ENCODE measurements around the gene PACRGL. TPM values are rescaled to one million over a fixed set of nuclear protein-coding genes. Genes with fewer than 3 reads are reported as not detected.
"Not testable (repeated sequence)": the region's sequence is repeated elsewhere in the genome, so short reads cannot be mapped to it uniquely, and the experiment has no call there.

The PACRGL gene
- total and polyA plus RNA-seq, 10 of the 15 experiments (the other 5 are each of a cell fraction or from before 2014, with no cell fraction given) = 1.7 to 17.2 (median 7.3) TPM

GRCh38 chr4:20735931-20736330 lies 35.7 kb downstream of the PACRGL start (continued):
- TF ChIP-seq IKZF1 (conservative IDR thresholded peaks at IDR 0.05) = no peak
- TF ChIP-seq EGR1 (IDR thresholded peaks at IDR 0.05; ENCODE audit: borderline replicate concordance in 1 of 2, low read depth in 2 of 2, low read length in 2 of 2) = no peak
- TF ChIP-seq EZH2 (IDR thresholded peaks at IDR 0.05; ENCODE audit: borderline replicate concordance, control insufficient read depth, low read depth, low read length) = no peak
- TF ChIP-seq NFIC (IDR thresholded peaks at IDR 0.05; ENCODE audit: low read depth, low read length) = no peak
- no peak for TF ChIP-seq SIN3A (IDR thresholded peaks at IDR 0.05; ENCODE audit: low read depth, low read length)
- no peak for TF ChIP-seq BCL3 (IDR thresholded peaks at IDR 0.05; ENCODE audit: borderline replicate concordance, insufficient read depth, low read depth, low read length, poor library complexity, severe bottlenecking)
- TF ChIP-seq ZNF217 (IDR thresholded peaks at IDR 0.05) = no peak
- no peak for TF ChIP-seq PAX8 (IDR thresholded peaks at IDR 0.05)
- TF ChIP-seq RAD51 (IDR thresholded peaks at IDR 0.05) = no peak

GRCh38 chr4:20746000-20746399 lies 45.7 kb downstream of the PACRGL start:
- intact Hi-C loops (cut with micrococcal nuclease; ENCODE audit: unreplicated experiment); BruUV-seq (replicated peaks): not testable (repeated sequence)

More at GRCh38 chr4:20746000-20746399, 45.7 kb downstream of the PACRGL start:
- H3K4me3 ChIP-seq; H4K20me1 ChIP-seq (ENCODE audit: control insufficient read depth, insufficient read depth); H3K27ac ChIP-seq (ENCODE audit: control insufficient read depth, insufficient read depth); in situ Hi-C loops (cut with MboI); ATAC-seq; H3K9me3 ChIP-seq (replicated peaks; ENCODE audit: control insufficient read depth, insufficient read depth, low read length); H3K36me3 ChIP-seq (ENCODE audit: control insufficient read depth in 2 of 2, insufficient read depth in 2 of 2, low read length in 1 of 2); DNase-seq (ENCODE audit: low read depth, low spot score); H3K27me3 ChIP-seq (replicated peaks in 1 of 2; ENCODE audit: control insufficient read depth in 2 of 2, insufficient read depth in 2 of 2, low read length in 1 of 2); SMC1A ChIA-PET (ENCODE audit: uncharacterized antibody, unreplicated experiment); FAIRE-seq; H3K4me2 ChIP-seq (ENCODE audit: control insufficient read depth, insufficient read depth); RAD21 ChIA-PET (ENCODE audit: unreplicated experiment); H3K4me1 ChIP-seq (ENCODE audit: control insufficient read depth, insufficient read depth, low read length); H3K79me2 ChIP-seq (ENCODE audit: control insufficient read depth, insufficient read depth, low read length); H3K9ac ChIP-seq (ENCODE audit: control insufficient read depth, insufficient read depth, low read length); CTCF ChIA-PET; H2AFZ ChIP-seq (ENCODE audit: control insufficient read depth, low read depth, low read length); POLR2A ChIA-PET: not testable (repeated sequence)
- WGBS (ENCODE audit: insufficient coverage, insufficient replicate concordance, low lambda C conversion rate, missing lambda C conversion rate) = 40% methylated on average over 4 of the region's 4 CpGs
